WTC11 (cell line): ENCODE data around the gene DTD1. TPM values are rescaled to one million over a fixed set of nuclear protein-coding genes. Genes with fewer than 3 reads are reported as not detected.

Source experiments
- ATAC-seq: fragments of 200-7000 bp; cut with Tn5 transposase; 2 replicates; pipeline ENCODE4 v1.10.0; 2021; ENCODE audit warnings: mild to moderate bottlenecking, moderate library complexity
- CTCF ChIA-PET: fragments of 300-600 bp; sonication (Branson Sonifier 250); formaldehyde crosslinking; loops from one replicate; lab custom pipeline; 2021; ENCODE audit warnings: antibody characterized with exemption; lab: Charles Lee
- POLR2A ChIA-PET: fragments of 350-600 bp; sonication (Branson Sonifier 250); formaldehyde crosslinking; loops from one replicate; lab custom pipeline; 2021; ENCODE audit warnings: antibody characterized with exemption; lab: Charles Lee
- DNase-seq: peaks from one replicate; pipeline ENCODE4 v3.0.0; 2021; ENCODE audit warnings: low spot score
- H3K27ac Mint-ChIP-seq: 2 replicates; pipeline ENCODE4 v1.8.0; 2021; ENCODE audit warnings: mixed read lengths
- H3K27me3 Mint-ChIP-seq: 2 replicates; pipeline ENCODE4 v1.8.0; 2021; ENCODE audit warnings: low read depth, mild to moderate bottlenecking, moderate library complexity, mixed read lengths
- H3K36me3 Mint-ChIP-seq: 2 replicates; pipeline ENCODE4 v1.8.0; 2021; ENCODE audit warnings: mixed read lengths
- H3K4me1 Mint-ChIP-seq: 2 replicates; pipeline ENCODE4 v1.8.0; 2022; ENCODE audit warnings: mixed read lengths
- H3K4me3 Mint-ChIP-seq: 2 replicates; pipeline ENCODE4 v1.8.0; 2021; ENCODE audit warnings: mild to moderate bottlenecking, moderate library complexity, mixed read lengths
- H3K9me3 Mint-ChIP-seq: 2 replicates; pipeline ENCODE4 v1.8.0; 2021; ENCODE audit warnings: mixed read lengths
- CDX4 ChIP-seq: fragments of 250-450 bp; sonication (Bioruptor Pico); IDR thresholded peaks from 2 replicates; pipeline ENCODE4 v1.9.0; 2021; ENCODE audit warnings: moderate library complexity, mild to moderate bottlenecking, inconsistent platforms, borderline replicate concordance
- ELF4 ChIP-seq: sonication (generic); formaldehyde crosslinking; IDR thresholded peaks from 2 replicates; pipeline ENCODE4 v1.8.1; 2022; ENCODE audit warnings: low read depth, mild to moderate bottlenecking, moderate library complexity, missing genetic modification reagents
- ESRRA ChIP-seq: sonication (generic); formaldehyde crosslinking; IDR thresholded peaks from 2 replicates; pipeline ENCODE4 v1.8.1; 2022; ENCODE audit warnings: mild to moderate bottlenecking, missing genetic modification reagents, borderline replicate concordance
- ETV6 ChIP-seq: sonication (generic); formaldehyde crosslinking; IDR thresholded peaks from 2 replicates; pipeline ENCODE4 v1.8.1; 2022; ENCODE audit warnings: mild to moderate bottlenecking, missing genetic modification reagents
- FOXK1 ChIP-seq: sonication (generic); formaldehyde crosslinking; IDR thresholded peaks from 2 replicates; pipeline ENCODE4 v1.8.0; 2022; ENCODE audit warnings: mild to moderate bottlenecking, moderate library complexity, missing genetic modification reagents
- HMGXB4 ChIP-seq: sonication (generic); formaldehyde crosslinking; IDR thresholded peaks from 2 replicates; pipeline ENCODE4 v1.8.1; 2023; ENCODE audit warnings: mild to moderate bottlenecking, moderate library complexity, missing genetic modification reagents
- JAZF1 ChIP-seq: fragments of 250-450 bp; sonication (Bioruptor Pico); IDR thresholded peaks from 2 replicates; pipeline ENCODE4 v1.9.0; 2021; ENCODE audit warnings: moderate library complexity, mild to moderate bottlenecking, inconsistent platforms
- NR2C2 ChIP-seq: sonication (generic); formaldehyde crosslinking; IDR thresholded peaks from 2 replicates; pipeline ENCODE4 v1.8.0; 2022; ENCODE audit warnings: mild to moderate bottlenecking, missing genetic modification reagents
- NR3C1 ChIP-seq: sonication (generic); formaldehyde crosslinking; conservative IDR thresholded peaks from 2 replicates; pipeline ENCODE4 v1.8.1; 2023; ENCODE audit warnings: low read depth, mild to moderate bottlenecking, missing genetic modification reagents
- PRRX2 ChIP-seq: fragments of 250-450 bp; sonication (Bioruptor Pico); IDR thresholded peaks from 2 replicates; pipeline ENCODE4 v1.8.0; 2021; ENCODE audit warnings: mild to moderate bottlenecking
- RORB ChIP-seq: fragments of 250-450 bp; sonication (Bioruptor Pico); IDR thresholded peaks from 2 replicates; pipeline ENCODE4 v1.9.0; 2021; ENCODE audit warnings: mild to moderate bottlenecking
- SMAD3 ChIP-seq: sonication (generic); formaldehyde crosslinking; IDR thresholded peaks from 2 replicates; pipeline ENCODE4 v1.8.0; 2022; ENCODE audit warnings: missing genetic modification reagents, mild to moderate bottlenecking, borderline replicate concordance
- TCF7 ChIP-seq: sonication (generic); formaldehyde crosslinking; IDR thresholded peaks from 2 replicates; pipeline ENCODE4 v1.8.0; 2022; ENCODE audit warnings: mild to moderate bottlenecking, low read depth, missing genetic modification reagents, moderate library complexity
- TEAD4 ChIP-seq: sonication (generic); formaldehyde crosslinking; IDR thresholded peaks from 2 replicates; pipeline ENCODE4 v1.8.0; 2022; ENCODE audit warnings: mild to moderate bottlenecking, missing genetic modification reagents
- TP53 ChIP-seq: sonication (generic); formaldehyde crosslinking; IDR thresholded peaks from 2 replicates; pipeline ENCODE4 v1.8.1; 2023; ENCODE audit warnings: mild to moderate bottlenecking, missing genetic modification reagents
- ZBTB21 ChIP-seq: sonication (generic); formaldehyde crosslinking; IDR thresholded peaks from 2 replicates; pipeline ENCODE4 v1.8.1; 2023; ENCODE audit warnings: mild to moderate bottlenecking, missing genetic modification reagents, borderline replicate concordance
- ZNF121 ChIP-seq: sonication (generic); formaldehyde crosslinking; IDR thresholded peaks from 2 replicates; pipeline ENCODE4 v1.8.0; 2023; ENCODE audit warnings: missing genetic modification reagents
- ZNF138 ChIP-seq: sonication (generic); formaldehyde crosslinking; conservative IDR thresholded peaks from 2 replicates; pipeline ENCODE4 v1.8.1; 2022; ENCODE audit warnings: mild to moderate bottlenecking, moderate library complexity, missing genetic modification reagents
- ZNF232 ChIP-seq: sonication (generic); formaldehyde crosslinking; IDR thresholded peaks from 2 replicates; pipeline ENCODE4 v1.8.0; 2022; ENCODE audit warnings: mild to moderate bottlenecking, missing genetic modification reagents
- ZNF263 ChIP-seq: sonication (generic); formaldehyde crosslinking; IDR thresholded peaks from 2 replicates; pipeline ENCODE4 v1.8.1; 2022; ENCODE audit warnings: low read depth, mild to moderate bottlenecking, moderate library complexity, missing genetic modification reagents
- ZNF281 ChIP-seq: sonication (generic); formaldehyde crosslinking; IDR thresholded peaks from 2 replicates; pipeline ENCODE4 v1.8.0; 2023; ENCODE audit warnings: mild to moderate bottlenecking, missing genetic modification reagents
- total RNA-seq: library from RNA; stranded (reverse); gene quantifications from 3 replicates; pipeline ENCODE4 v1.2.3, GENCODE V29; 2021
- TF ChIP-seq, protein P1 (sequence below): sonication (generic); formaldehyde crosslinking; IDR thresholded peaks from 2 replicates; pipeline ENCODE4 v1.8.1; 2023; ENCODE audit warnings: mild to moderate bottlenecking, missing genetic modification reagents, moderate library complexity
- TF ChIP-seq, protein P2 (sequence below): fragments of 250-450 bp; sonication (Bioruptor Pico); IDR thresholded peaks from 2 replicates; pipeline ENCODE4 v1.8.0; 2021; ENCODE audit warnings: mild to moderate bottlenecking
- TF ChIP-seq, protein P3 (sequence below): sonication (generic); formaldehyde crosslinking; IDR thresholded peaks from 2 replicates; pipeline ENCODE4 v1.8.1; 2022; ENCODE audit warnings: low read depth, missing genetic modification reagents, borderline replicate concordance
- TF ChIP-seq, protein P4 (sequence below): sonication (generic); formaldehyde crosslinking; conservative IDR thresholded peaks from 2 replicates; pipeline ENCODE4 v1.8.1; 2022; ENCODE audit warnings: mild to moderate bottlenecking, missing genetic modification reagents

DTD1 gene
- total RNA-seq, 1 experiment from 2014 or later: 71.1 TPM

DNA sequence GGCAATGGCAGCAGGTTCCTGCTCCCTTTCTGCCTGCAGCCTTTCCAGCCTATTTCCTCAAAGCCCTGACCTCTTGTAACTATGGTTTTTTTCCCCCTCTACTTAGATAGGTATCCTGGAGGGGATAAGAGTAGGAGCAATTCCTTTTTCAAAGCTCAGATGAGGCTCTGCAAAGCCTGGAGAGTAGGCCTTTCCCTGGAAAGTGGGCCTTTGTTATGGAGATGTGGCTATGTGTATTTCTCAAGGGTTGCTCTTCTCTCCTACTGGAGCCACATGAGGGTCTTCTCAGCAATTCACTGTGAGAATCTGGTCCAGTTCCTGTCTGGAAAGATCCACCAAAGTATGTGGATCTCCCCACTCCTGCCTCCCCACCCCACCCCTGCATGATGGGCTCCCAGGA, 96.0 kb downstream of the DTD1 start:
- no peaks in the 10 kb centered on the region for H3K9me3 Mint-ChIP-seq
- POLR2A ChIA-PET: no interaction called here
- no peaks in the 10 kb centered on the region for H3K27me3 Mint-ChIP-seq
- TF ChIP-seq ETV6 (CRISPR knock-in tag) (0 out of 2 replicates have a peak, but pooled peaks have one; percentile 26), ZNF281 (no peak), TEAD4 (CRISPR knock-in tag) (no peak)
- TF ChIP-seq, protein P1, sequence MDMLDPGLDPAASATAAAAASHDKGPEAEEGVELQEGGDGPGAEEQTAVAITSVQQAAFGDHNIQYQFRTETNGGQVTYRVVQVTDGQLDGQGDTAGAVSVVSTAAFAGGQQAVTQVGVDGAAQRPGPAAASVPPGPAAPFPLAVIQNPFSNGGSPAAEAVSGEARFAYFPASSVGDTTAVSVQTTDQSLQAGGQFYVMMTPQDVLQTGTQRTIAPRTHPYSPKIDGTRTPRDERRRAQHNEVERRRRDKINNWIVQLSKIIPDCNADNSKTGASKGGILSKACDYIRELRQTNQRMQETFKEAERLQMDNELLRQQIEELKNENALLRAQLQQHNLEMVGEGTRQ (CRISPR knock-in tag): no peak
- peak overlapping the region; percentile 75 for H3K27ac Mint-ChIP-seq
- no peak overlapping the region for H3K4me3 Mint-ChIP-seq
- no peak for DNase-seq
- ATAC-seq: peak; percentile 96
- H3K4me1 Mint-ChIP-seq: peaks cover 50% of the 10 kb centered on the region
- no peaks in the 10 kb centered on the region for H3K36me3 Mint-ChIP-seq
- CTCF ChIA-PET: interaction anchor here (1.9 kb wide), 1 partner anchor 52 kb away, joined by 6 read pairs; no protein-coding TSS in a partner anchor

DNA sequence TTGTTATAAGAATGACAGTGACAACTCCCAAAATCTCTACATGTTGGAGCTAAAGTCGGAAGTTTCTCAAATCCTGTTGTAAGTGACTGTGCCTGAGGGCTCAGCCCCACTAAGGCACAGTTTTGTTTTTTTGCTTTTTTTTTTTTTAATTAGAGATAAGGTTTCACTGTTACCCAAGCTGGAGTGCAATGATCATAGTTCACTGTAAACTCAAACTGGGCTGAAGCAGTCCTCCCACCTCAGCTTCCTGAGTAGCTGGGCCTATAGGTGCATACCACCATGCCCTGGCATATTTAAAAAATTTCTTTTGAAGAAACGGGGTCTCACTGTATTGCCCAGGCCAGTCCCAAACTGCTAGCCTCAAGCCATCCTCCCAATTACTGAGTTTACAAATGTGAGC, 96.9 kb downstream of the DTD1 start:
- TF ChIP-seq ZNF263 (CRISPR knock-in tag): no peak
- TF ChIP-seq SMAD3 (CRISPR knock-in tag): no peak
- TF ChIP-seq, protein P2, sequence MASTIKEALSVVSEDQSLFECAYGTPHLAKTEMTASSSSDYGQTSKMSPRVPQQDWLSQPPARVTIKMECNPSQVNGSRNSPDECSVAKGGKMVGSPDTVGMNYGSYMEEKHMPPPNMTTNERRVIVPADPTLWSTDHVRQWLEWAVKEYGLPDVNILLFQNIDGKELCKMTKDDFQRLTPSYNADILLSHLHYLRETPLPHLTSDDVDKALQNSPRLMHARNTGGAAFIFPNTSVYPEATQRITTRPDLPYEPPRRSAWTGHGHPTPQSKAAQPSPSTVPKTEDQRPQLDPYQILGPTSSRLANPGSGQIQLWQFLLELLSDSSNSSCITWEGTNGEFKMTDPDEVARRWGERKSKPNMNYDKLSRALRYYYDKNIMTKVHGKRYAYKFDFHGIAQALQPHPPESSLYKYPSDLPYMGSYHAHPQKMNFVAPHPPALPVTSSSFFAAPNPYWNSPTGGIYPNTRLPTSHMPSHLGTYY: no peak
- TF ChIP-seq ZNF121 (CRISPR knock-in tag): 0 out of 2 replicates have a peak, but pooled peaks have one; percentile 39
- no peak for TF ChIP-seq TCF7 (CRISPR knock-in tag)
- Mint-ChIP-seq H3K4me1 (peaks cover 49% of the 10 kb centered on the region), H3K4me3 (no peak overlapping the region), H3K27me3 (no peaks in the 10 kb centered on the region), H3K27ac (no peak overlapping the region), H3K9me3 (no peaks in the 10 kb centered on the region), H3K36me3 (no peaks in the 10 kb centered on the region)
- DNase-seq (no peak), ATAC-seq (no peak)
- CTCF ChIA-PET: no interaction called here
- POLR2A ChIA-PET: interaction anchor here (0.6 kb wide), 1 partner anchor 239 kb away, joined by 3 read pairs; no protein-coding TSS in a partner anchor

DNA sequence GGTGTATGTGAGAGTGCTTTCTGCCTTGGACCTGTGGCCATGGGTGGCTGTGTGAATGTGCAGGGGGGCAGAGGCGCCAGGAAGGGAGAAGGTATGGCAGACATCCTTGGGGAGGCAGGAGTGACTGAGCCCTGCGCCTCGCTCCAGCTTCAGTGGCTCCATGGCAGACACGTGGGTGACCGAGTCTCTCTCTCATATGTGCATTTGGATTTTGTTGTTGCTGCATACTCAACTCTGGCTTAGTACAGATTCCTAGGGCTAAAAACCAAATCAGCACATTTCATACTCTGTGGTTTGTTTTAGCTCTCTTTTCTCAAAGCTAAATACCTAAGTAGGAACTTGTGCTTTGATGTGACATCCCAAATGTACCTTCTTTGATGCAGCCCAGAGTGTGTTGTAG, 97.6 kb downstream of the DTD1 start:
- no peak for DNase-seq
- ChIA-PET CTCF (no interaction called here), POLR2A (interaction anchor here (0.6 kb wide), 1 partner anchor 239 kb away, joined by 3 read pairs; no protein-coding TSS in a partner anchor)
- Mint-ChIP-seq H3K4me1 (peaks cover 49% of the 10 kb centered on the region), H3K36me3 (no peaks in the 10 kb centered on the region), H3K27me3 (no peaks in the 10 kb centered on the region), H3K9me3 (no peaks in the 10 kb centered on the region), H3K27ac (no peak overlapping the region), H3K4me3 (no peak overlapping the region)
- ATAC-seq: no peak
- no peak for TF ChIP-seq RORB (CRISPR knock-in tag)
- TF ChIP-seq NR3C1: no peak
- no peak for TF ChIP-seq CDX4 (CRISPR knock-in tag)
- no peak for TF ChIP-seq HMGXB4 (CRISPR knock-in tag)
- TF ChIP-seq NR2C2 (CRISPR knock-in tag): no peak
- TF ChIP-seq ESRRA: no peak
- TF ChIP-seq ZNF138 (CRISPR knock-in tag): no peak
- TF ChIP-seq PRRX2 (CRISPR knock-in tag): no peak
- TF ChIP-seq, protein P3, sequence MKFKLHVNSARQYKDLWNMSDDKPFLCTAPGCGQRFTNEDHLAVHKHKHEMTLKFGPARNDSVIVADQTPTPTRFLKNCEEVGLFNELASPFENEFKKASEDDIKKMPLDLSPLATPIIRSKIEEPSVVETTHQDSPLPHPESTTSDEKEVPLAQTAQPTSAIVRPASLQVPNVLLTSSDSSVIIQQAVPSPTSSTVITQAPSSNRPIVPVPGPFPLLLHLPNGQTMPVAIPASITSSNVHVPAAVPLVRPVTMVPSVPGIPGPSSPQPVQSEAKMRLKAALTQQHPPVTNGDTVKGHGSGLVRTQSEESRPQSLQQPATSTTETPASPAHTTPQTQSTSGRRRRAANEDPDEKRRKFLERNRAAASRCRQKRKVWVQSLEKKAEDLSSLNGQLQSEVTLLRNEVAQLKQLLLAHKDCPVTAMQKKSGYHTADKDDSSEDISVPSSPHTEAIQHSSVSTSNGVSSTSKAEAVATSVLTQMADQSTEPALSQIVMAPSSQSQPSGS (CRISPR knock-in tag): no peak
- TF ChIP-seq FOXK1 (CRISPR knock-in tag): no peak
- no peak for TF ChIP-seq ETV6 (CRISPR knock-in tag)
- TF ChIP-seq, protein P4, sequence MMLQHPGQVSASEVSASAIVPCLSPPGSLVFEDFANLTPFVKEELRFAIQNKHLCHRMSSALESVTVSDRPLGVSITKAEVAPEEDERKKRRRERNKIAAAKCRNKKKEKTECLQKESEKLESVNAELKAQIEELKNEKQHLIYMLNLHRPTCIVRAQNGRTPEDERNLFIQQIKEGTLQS (CRISPR knock-in tag): no peak
- no peak for TF ChIP-seq JAZF1 (CRISPR knock-in tag)
- no peak for TF ChIP-seq ZBTB21 (CRISPR knock-in tag)
- TF ChIP-seq TP53: no peak
- TF ChIP-seq ELF4 (CRISPR knock-in tag): no peak
- TF ChIP-seq ZNF232 (CRISPR knock-in tag): no peak
